ENCODE data around the gene PRICKLE2. TPM values are rescaled to one million over a fixed set of nuclear protein-coding genes. Genes with fewer than 3 reads are reported as not detected.

Gene PRICKLE2
- total RNA-seq, 1 experiment from 2014 or later: not detected

GRCh38 chr3:64108231-64108630 lies 117.0 kb downstream of the PRICKLE2 start:
- DNase-seq (ENCODE audit: low spot score): no peak
- intact Hi-C loops (cut with micrococcal nuclease; ENCODE audit: unreplicated experiment): no loop called here
- TF ChIP-seq CTCF (conservative IDR thresholded peaks at IDR 0.05; ENCODE audit: low read depth, low read length) (no peak), EZH2 (IDR thresholded peaks at IDR 0.05; ENCODE audit: borderline replicate concordance, low read depth, low read length, poor library complexity, severe bottlenecking) (no peak)
- Histone ChIP-seq H3K9me3 (ENCODE audit: low read depth, low read length, poor library complexity, severe bottlenecking) (no peaks in the 10 kb centered on the region), H3K27ac (ENCODE audit: low read depth, low read length, poor library complexity, severe bottlenecking) (no peak overlapping the region), H3K4me3 (ENCODE audit: low read depth, low read length, poor library complexity, severe bottlenecking) (no peak overlapping the region), H3K4me1 (ENCODE audit: insufficient read depth, low read length, poor library complexity, severe bottlenecking) (no peaks in the 10 kb centered on the region), H3K36me3 (ENCODE audit: insufficient read depth, low read length, poor library complexity, severe bottlenecking) (no peaks in the 10 kb centered on the region), H3K27me3 (replicated peaks; ENCODE audit: insufficient read depth, low read depth, low read length, poor library complexity) (no peaks in the 10 kb centered on the region)
- ChIA-PET POLR2A (ENCODE audit: low non-redundant PET) (no interaction called here), CTCF (no interaction called here)
- BruUV-seq (replicated peaks): no TSS peak

GRCh38 chr3:64107190-64107589 lies 118.1 kb downstream of the PRICKLE2 start:
- no peak for TF ChIP-seq CTCF (conservative IDR thresholded peaks at IDR 0.05; ENCODE audit: low read depth, low read length)
- TF ChIP-seq EZH2 (IDR thresholded peaks at IDR 0.05; ENCODE audit: borderline replicate concordance, low read depth, low read length, poor library complexity, severe bottlenecking): no peak
- BruUV-seq (replicated peaks): no TSS peak
- H3K27ac ChIP-seq (ENCODE audit: low read depth, low read length, poor library complexity, severe bottlenecking): no peak overlapping the region
- H3K4me1 ChIP-seq (ENCODE audit: insufficient read depth, low read length, poor library complexity, severe bottlenecking): no peaks in the 10 kb centered on the region
- no peak overlapping the region for H3K4me3 ChIP-seq (ENCODE audit: low read depth, low read length, poor library complexity, severe bottlenecking)
- ChIA-PET POLR2A (ENCODE audit: low non-redundant PET) (no interaction called here), CTCF (no interaction called here)
- H3K27me3 ChIP-seq (replicated peaks; ENCODE audit: insufficient read depth, low read depth, low read length, poor library complexity): no peaks in the 10 kb centered on the region
- intact Hi-C loops (cut with micrococcal nuclease; ENCODE audit: unreplicated experiment): no loop called here
- H3K9me3 ChIP-seq (ENCODE audit: low read depth, low read length, poor library complexity, severe bottlenecking): no peaks in the 10 kb centered on the region
- H3K36me3 ChIP-seq (ENCODE audit: insufficient read depth, low read length, poor library complexity, severe bottlenecking): no peaks in the 10 kb centered on the region
- no peak for DNase-seq (ENCODE audit: low spot score)

- H3K36me3 ChIP-seq (ENCODE audit: insufficient read depth, low read length, poor library complexity, severe bottlenecking): no peaks in the 10 kb centered on the region
- intact Hi-C loops (cut with micrococcal nuclease; ENCODE audit: unreplicated experiment): no loop called here
- no peaks in the 10 kb centered on the region for H3K4me1 ChIP-seq (ENCODE audit: insufficient read depth, low read length, poor library complexity, severe bottlenecking)
- H3K27me3 ChIP-seq (replicated peaks; ENCODE audit: insufficient read depth, low read depth, low read length, poor library complexity): peaks cover 4% of the 10 kb centered on the region
- no peak for TF ChIP-seq EZH2 (IDR thresholded peaks at IDR 0.05; ENCODE audit: borderline replicate concordance, low read depth, low read length, poor library complexity, severe bottlenecking)
- no peak for TF ChIP-seq CTCF (conservative IDR thresholded peaks at IDR 0.05; ENCODE audit: low read depth, low read length)
- H3K4me3 ChIP-seq (ENCODE audit: low read depth, low read length, poor library complexity, severe bottlenecking): no peak overlapping the region
- no peak for DNase-seq (ENCODE audit: low spot score)
- BruUV-seq (replicated peaks): no TSS peak
- ChIA-PET CTCF (no interaction called here), POLR2A (ENCODE audit: low non-redundant PET) (no interaction called here)
- no peak overlapping the region for H3K27ac ChIP-seq (ENCODE audit: low read depth, low read length, poor library complexity, severe bottlenecking)
- no peaks in the 10 kb centered on the region for H3K9me3 ChIP-seq (ENCODE audit: low read depth, low read length, poor library complexity, severe bottlenecking)
These were observed 119.5 kb downstream of the PRICKLE2 start for GRCh38 chr3:64105816-64106215.

Data from A673 (cell line).